Ectodermal cell (in vitro differentiated cells): Measurements from ENCODE around the gene OSCAR.

Source experiments
- H3K27ac ChIP-seq: 2 replicates; pipeline ENCODE4 v1.7.0; 2013; ENCODE audit warnings: mild to moderate bottlenecking, low read depth, low read length; ENCODE audit not compliant: insufficient read depth, poor library complexity, severe bottlenecking
- H3K27me3 ChIP-seq: 2 replicates; pipeline ENCODE4 v1.7.0; 2013; ENCODE audit warnings: mild to moderate bottlenecking, low read length; ENCODE audit not compliant: insufficient read depth, control insufficient read depth, poor library complexity, severe bottlenecking
- H3K36me3 ChIP-seq: one replicate; pipeline ENCODE4 v1.7.0; 2013; ENCODE audit warnings: low read length; ENCODE audit not compliant: control insufficient read depth, insufficient read depth
- H3K4me1 ChIP-seq: one replicate; pipeline ENCODE4 v1.7.0; 2013; ENCODE audit warnings: low read length; ENCODE audit not compliant: control insufficient read depth, insufficient read depth
- H3K4me3 ChIP-seq: 2 replicates; pipeline ENCODE4 v1.7.0; 2013; ENCODE audit warnings: low read depth, low read length, control low read depth; ENCODE audit not compliant: insufficient read depth
- H3K9me3 ChIP-seq: 2 replicates; pipeline ENCODE4 v1.7.0; 2013; ENCODE audit warnings: mild to moderate bottlenecking, low read length, moderate library complexity; ENCODE audit not compliant: control insufficient read depth
- WGBS, 2 experiments: methylation state at CpG; one replicate each; pipeline ENCODE4 v1.1.7; 2013; ENCODE audit warnings: missing lambda C conversion rate in 2 of 2; 5-methylcytosine and 5-hydroxymethylcytosine counted together

OSCAR gene

GRCh38 chr19:54124393-54124792 lies 23.8 kb upstream of the OSCAR start:
- no peak overlapping the region for H3K27ac ChIP-seq
- no peaks in the 10 kb centered on the region for H3K27me3 ChIP-seq
- H3K4me3 ChIP-seq = no peak overlapping the region
- H3K9me3 ChIP-seq = no peaks in the 10 kb centered on the region
- no peaks in the 10 kb centered on the region for H3K4me1 ChIP-seq
- peaks cover 41% of the 10 kb centered on the region for H3K36me3 ChIP-seq
- 93 to 94% methylated on average over 19 of the region's 19 CpGs for WGBS, 2 experiments

GRCh38 chr19:54123682-54124081 lies 23.1 kb upstream of the OSCAR start:
- 95% methylated on average over 17 of the region's 17 CpGs for WGBS, 2 experiments
- H3K27ac ChIP-seq = no peak overlapping the region
- no peaks in the 10 kb centered on the region for H3K27me3 ChIP-seq
- no peak overlapping the region for H3K4me3 ChIP-seq
- no peaks in the 10 kb centered on the region for H3K9me3 ChIP-seq
- peaks cover 38% of the 10 kb centered on the region for H3K36me3 ChIP-seq
- H3K4me1 ChIP-seq = no peaks in the 10 kb centered on the region

- H3K36me3 ChIP-seq = peaks cover 36% of the 10 kb centered on the region
Measured at GRCh38 chr19:54121259-54121658, 20.7 kb upstream of the OSCAR start.

GRCh38 chr19:54115109-54116063 lies 14.8 kb upstream of the OSCAR start, which contains the start of the genes PRPF31 and TFPT:
Gene PRPF31, plus strand, starts transcription at chr19:54115754. Its CDS starts 2,525 bp downstream, at chr19:54118279.
Gene TFPT, minus strand, starts transcription at chr19:54115657. Its CDS starts 388 bp downstream, at chr19:54115269.
- no peaks in the 10 kb centered on the region for H3K9me3 ChIP-seq
- peaks cover 14% of the 10 kb centered on the region for H3K36me3 ChIP-seq
- peak within 1 kb of the TSS; percentile 65 for H3K4me3 ChIP-seq
- peak within 1 kb of the TSS; percentile 48 for H3K27ac ChIP-seq
- WGBS, 2 experiments = 0 to 1% methylated on average over 60 of the region's 60 CpGs
- H3K4me1 ChIP-seq = peaks cover 17% of the 10 kb centered on the region
- no peaks in the 10 kb centered on the region for H3K27me3 ChIP-seq

More at GRCh38 chr19:54121259-54121658, 20.7 kb upstream of the OSCAR start:
- H3K9me3 ChIP-seq = no peaks in the 10 kb centered on the region
- H3K27me3 ChIP-seq = no peaks in the 10 kb centered on the region
- peaks cover 6% of the 10 kb centered on the region for H3K4me1 ChIP-seq
- H3K27ac ChIP-seq = no peak overlapping the region
- 93 to 96% methylated on average over 10 of the region's 10 CpGs for WGBS, 2 experiments
- H3K4me3 ChIP-seq = no peak overlapping the region

- peak overlapping the region; percentile 65 for H3K4me3 ChIP-seq
- H3K36me3 ChIP-seq = peaks cover 16% of the 10 kb centered on the region
- H3K4me1 ChIP-seq = peaks cover 17% of the 10 kb centered on the region
- H3K9me3 ChIP-seq = no peaks in the 10 kb centered on the region
- H3K27ac ChIP-seq = no peak overlapping the region
- 24 to 28% methylated on average over 28 of the region's 28 CpGs for WGBS, 2 experiments
- no peaks in the 10 kb centered on the region for H3K27me3 ChIP-seq
Measured at GRCh38 chr19:54114340-54115108, 13.9 kb upstream of the OSCAR start.

- Histone ChIP-seq H3K27ac (no peak overlapping the region), H3K4me1 (peaks cover 8% of the 10 kb centered on the region), H3K27me3 (no peaks in the 10 kb centered on the region), H3K9me3 (no peaks in the 10 kb centered on the region), H3K36me3 (peaks cover 37% of the 10 kb centered on the region), H3K4me3 (no peak overlapping the region)
- WGBS, 2 experiments = 88 to 90% methylated on average over 5 to 6 of the region's 6 CpGs
Measured at GRCh38 chr19:54109651-54110050, 9.0 kb upstream of the OSCAR start.

- WGBS, 2 experiments = 94 to 97% methylated on average over 6 to 7 of the region's 7 CpGs
- H3K27me3 ChIP-seq = no peaks in the 10 kb centered on the region
- H3K4me3 ChIP-seq = no peak overlapping the region
- no peaks in the 10 kb centered on the region for H3K4me1 ChIP-seq
- H3K36me3 ChIP-seq = peaks cover 37% of the 10 kb centered on the region
- no peak overlapping the region for H3K27ac ChIP-seq
- no peaks in the 10 kb centered on the region for H3K9me3 ChIP-seq
Measured at GRCh38 chr19:54108496-54108895, 7.9 kb upstream of the OSCAR start.

GRCh38 chr19:54107876-54108490 lies 7.4 kb upstream of the OSCAR start:
- H3K27ac ChIP-seq = no peak overlapping the region
- H3K4me3 ChIP-seq = no peak overlapping the region
- no peaks in the 10 kb centered on the region for H3K9me3 ChIP-seq
- WGBS, 2 experiments = 92% methylated on average over 20 to 21 of the region's 21 CpGs
- peaks cover 37% of the 10 kb centered on the region for H3K36me3 ChIP-seq
- H3K27me3 ChIP-seq = no peaks in the 10 kb centered on the region
- no peaks in the 10 kb centered on the region for H3K4me1 ChIP-seq

- H3K4me1 ChIP-seq = no peaks in the 10 kb centered on the region
- H3K27ac ChIP-seq = no peak overlapping the region
- WGBS, 2 experiments = 92 to 93% methylated on average over 15 of the region's 15 CpGs
- H3K9me3 ChIP-seq = no peaks in the 10 kb centered on the region
- H3K4me3 ChIP-seq = no peak overlapping the region
- no peaks in the 10 kb centered on the region for H3K27me3 ChIP-seq
- H3K36me3 ChIP-seq = peaks cover 34% of the 10 kb centered on the region
Measured at GRCh38 chr19:54106716-54107115, 6.1 kb upstream of the OSCAR start.
